GM12878 (cell line): ENCODE measurements around the gene WDR89. TPM values are rescaled to one million over a fixed set of nuclear protein-coding genes. Genes with fewer than 3 reads are reported as not detected.

Experiments
- BACH1 ChIP-seq: fragments of 450-650 bp; IDR thresholded peaks from 2 replicates; pipeline ENCODE4 v1.6.1; 2017; ENCODE audit warnings: mild to moderate bottlenecking, borderline replicate concordance
- CHD4 ChIP-seq: fragments of 200-600 bp; sonication (generic); IDR thresholded peaks from 2 replicates; pipeline ENCODE4 v1.6.1; 2016; ENCODE audit warnings: mild to moderate bottlenecking
- CTCF ChIP-seq, 3 experiments: IDR thresholded peaks in 2 of 3; conservative IDR thresholded peaks in 1 of 3; 2 replicates each; pipeline ENCODE4 v1.5.1; 2011; ENCODE audit warnings: low read depth in 3 of 3, low read length in 3 of 3, mild to moderate bottlenecking in 3 of 3, control low read depth in 2 of 3, moderate library complexity in 2 of 3, inconsistent platforms in 1 of 3, mixed read lengths in 1 of 3; ENCODE audit not compliant: control insufficient read depth in 2 of 3, insufficient read depth in 1 of 3; ENCODE audit errors: extremely low read depth in 1 of 3
- E2F4 ChIP-seq: IDR thresholded peaks from 2 replicates; pipeline ENCODE4 v1.6.1; 2012; ENCODE audit warnings: low read depth, low read length, improper control_type of control experiment
- IKZF2 ChIP-seq, 2 experiments: fragments of 450-650 bp; IDR thresholded peaks; 2 replicates each; pipeline ENCODE4 v1.6.1; 2017; ENCODE audit warnings: mild to moderate bottlenecking in 2 of 2, moderate library complexity in 2 of 2
- IRF4 ChIP-seq: IDR thresholded peaks from 2 replicates; pipeline ENCODE4 v1.6.1; 2011; ENCODE audit warnings: low read depth, low read length
- NKRF ChIP-seq: fragments of 450-650 bp; conservative IDR thresholded peaks from 2 replicates; pipeline ENCODE4 v1.6.1; 2017; ENCODE audit warnings: mild to moderate bottlenecking, moderate library complexity
- RAD51 ChIP-seq: fragments of 450-650 bp; IDR thresholded peaks from 2 replicates; pipeline ENCODE4 v1.6.1; 2016; ENCODE audit warnings: moderate library complexity, mild to moderate bottlenecking, inconsistent platforms
- RELA ChIP-seq: fragments of 450-650 bp; IDR thresholded peaks from 2 replicates; pipeline ENCODE4 v1.8.0; 2014; ENCODE audit warnings: borderline replicate concordance; ENCODE audit not compliant: partially characterized antibody
- SKIL ChIP-seq: fragments of 450-650 bp; IDR thresholded peaks from 2 replicates; pipeline ENCODE4 v1.6.1; 2017; ENCODE audit warnings: mild to moderate bottlenecking, low read depth, inconsistent platforms; ENCODE audit not compliant: poor library complexity, severe bottlenecking
- SP1 ChIP-seq: IDR thresholded peaks from one replicate; pipeline ENCODE4 v1.6.1; 2011; ENCODE audit warnings: low read depth, low read length
- polyA plus RNA-seq, 11 experiments: library from polyadenylated mRNA; depleted of rRNA in 4 of 11; unstranded in 6 of 11; stranded (reverse) in 5 of 11; fragments of >200 nt; fragmentation: Nextera tagmentation in 4 of 11; fragmentation: Illumina TruSeq in 1 of 11; extraction: Ambion mirVana in 4 of 11; extraction: Trizol in 1 of 11; gene quantifications; 1 replicate in 1 of 11; 2 replicates in 10 of 11; pipeline versions ENCODE4 v1.2.1 to v1.2.3, GENCODE V29; 2011 to 2016; ENCODE audit warnings: inconsistent platforms in 2 of 11, missing spikeins in 2 of 11, low read depth in 1 of 11
- total RNA-seq, 4 experiments: library from RNA; depleted of rRNA in 3 of 4; stranded (reverse); fragments of >200 nt in 3 of 4; fragmentation: Illumina TruSeq in 1 of 4; extraction: Trizol in 1 of 4; gene quantifications; 2 replicates each; pipeline versions ENCODE4 v1.2.1 to v1.2.3, GENCODE V29; 2013 to 2021

Gene WDR89
- total and polyA plus RNA-seq, 10 of the 15 experiments (the other 5 are each of a cell fraction or from before 2014, with no cell fraction given) = 11.8 to 25.7 (median 17.5) TPM

GRCh38 chr14:63641473-63642228 lies at the start of gene WDR89 (continued):
- peak; percentile 92 for TF ChIP-seq NKRF
- no peak for TF ChIP-seq CHD4
- peak; percentile 67 for TF ChIP-seq SKIL
- peak; percentile 55 to 79 (median 76) for TF ChIP-seq CTCF (IDR thresholded peaks at IDR 0.05 in 2 of 3, conservative IDR thresholded peaks at IDR 0.05 in 1 of 3; ENCODE audit: control insufficient read depth in 2 of 3, extremely low read depth in 1 of 3, insufficient read depth in 1 of 3, low read depth in 3 of 3, low read length in 3 of 3)
- peak; percentile 91 for TF ChIP-seq SP1
- peak; percentile 16 to 80; a peak in 2 of 4 replicates for TF ChIP-seq IKZF2 (IDR thresholded peaks at IDR 0.05)
- peak; percentile 90 for TF ChIP-seq BACH1
- TF ChIP-seq RELA = peak; percentile 91
- TF ChIP-seq RAD51 = peak; percentile 59; the same call in 1 of the 2 replicates
- 0 out of 2 replicates have a peak, but pooled peaks have one; percentile 64 for TF ChIP-seq IRF4
- TF ChIP-seq E2F4 = 0 out of 2 replicates have a peak, but pooled peaks have one; percentile 29
- TF ChIP-seq, all 136 proteins: peak for 76
